ENCODE data around the gene LRRC2. TPM values are rescaled to one million over a fixed set of nuclear protein-coding genes. Genes with fewer than 3 reads are reported as not detected.

The LRRC2 gene
- total RNA-seq, 3 donors from 2014 or later: 1.8 to 2.8 (median 2.5) TPM

DNA sequence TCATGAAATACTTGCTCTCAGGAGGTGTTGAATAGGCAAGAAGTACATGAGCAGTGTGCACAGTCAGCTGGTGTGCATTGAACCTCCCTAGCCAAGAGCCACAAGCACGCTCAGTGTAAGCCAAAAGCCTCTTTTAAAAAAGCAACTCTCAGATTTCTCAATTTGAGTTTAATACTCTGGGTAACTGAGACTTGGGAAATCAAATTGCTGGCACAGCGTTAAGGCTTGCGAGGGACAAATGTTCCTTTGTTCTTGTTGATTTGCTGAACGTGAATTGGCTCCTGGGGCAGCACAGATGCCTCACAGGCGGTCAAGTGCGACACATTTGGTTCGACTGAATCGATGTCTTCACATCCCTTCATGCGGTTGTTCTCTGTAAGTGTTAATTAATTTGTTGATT, 46.2 kb upstream of the LRRC2 start, which contains the start of gene FAM240A:
TSS of gene FAM240A (plus strand) at position 202 of the 400 bp plus-strand sequence. CDS start at position 361, 159 bp downstream.
- H3K4me1 ChIP-seq (ENCODE audit: low read depth): no peaks in the 10 kb centered on the region
- TF ChIP-seq, protein P1, sequence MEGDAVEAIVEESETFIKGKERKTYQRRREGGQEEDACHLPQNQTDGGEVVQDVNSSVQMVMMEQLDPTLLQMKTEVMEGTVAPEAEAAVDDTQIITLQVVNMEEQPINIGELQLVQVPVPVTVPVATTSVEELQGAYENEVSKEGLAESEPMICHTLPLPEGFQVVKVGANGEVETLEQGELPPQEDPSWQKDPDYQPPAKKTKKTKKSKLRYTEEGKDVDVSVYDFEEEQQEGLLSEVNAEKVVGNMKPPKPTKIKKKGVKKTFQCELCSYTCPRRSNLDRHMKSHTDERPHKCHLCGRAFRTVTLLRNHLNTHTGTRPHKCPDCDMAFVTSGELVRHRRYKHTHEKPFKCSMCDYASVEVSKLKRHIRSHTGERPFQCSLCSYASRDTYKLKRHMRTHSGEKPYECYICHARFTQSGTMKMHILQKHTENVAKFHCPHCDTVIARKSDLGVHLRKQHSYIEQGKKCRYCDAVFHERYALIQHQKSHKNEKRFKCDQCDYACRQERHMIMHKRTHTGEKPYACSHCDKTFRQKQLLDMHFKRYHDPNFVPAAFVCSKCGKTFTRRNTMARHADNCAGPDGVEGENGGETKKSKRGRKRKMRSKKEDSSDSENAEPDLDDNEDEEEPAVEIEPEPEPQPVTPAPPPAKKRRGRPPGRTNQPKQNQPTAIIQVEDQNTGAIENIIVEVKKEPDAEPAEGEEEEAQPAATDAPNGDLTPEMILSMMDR (IDR thresholded peaks at IDR 0.05): no peak
- intact Hi-C loops (cut with DNase I, micrococcal nuclease): no loop called here
- H3K36me3 ChIP-seq (ENCODE audit: low read depth): no peaks in the 10 kb centered on the region
- DNase-seq (no peak), ATAC-seq (no peak)
- H3K4me3 ChIP-seq: no peak within 1 kb of the TSS
- H3K9me3 ChIP-seq: no peaks in the 10 kb centered on the region

DNA sequence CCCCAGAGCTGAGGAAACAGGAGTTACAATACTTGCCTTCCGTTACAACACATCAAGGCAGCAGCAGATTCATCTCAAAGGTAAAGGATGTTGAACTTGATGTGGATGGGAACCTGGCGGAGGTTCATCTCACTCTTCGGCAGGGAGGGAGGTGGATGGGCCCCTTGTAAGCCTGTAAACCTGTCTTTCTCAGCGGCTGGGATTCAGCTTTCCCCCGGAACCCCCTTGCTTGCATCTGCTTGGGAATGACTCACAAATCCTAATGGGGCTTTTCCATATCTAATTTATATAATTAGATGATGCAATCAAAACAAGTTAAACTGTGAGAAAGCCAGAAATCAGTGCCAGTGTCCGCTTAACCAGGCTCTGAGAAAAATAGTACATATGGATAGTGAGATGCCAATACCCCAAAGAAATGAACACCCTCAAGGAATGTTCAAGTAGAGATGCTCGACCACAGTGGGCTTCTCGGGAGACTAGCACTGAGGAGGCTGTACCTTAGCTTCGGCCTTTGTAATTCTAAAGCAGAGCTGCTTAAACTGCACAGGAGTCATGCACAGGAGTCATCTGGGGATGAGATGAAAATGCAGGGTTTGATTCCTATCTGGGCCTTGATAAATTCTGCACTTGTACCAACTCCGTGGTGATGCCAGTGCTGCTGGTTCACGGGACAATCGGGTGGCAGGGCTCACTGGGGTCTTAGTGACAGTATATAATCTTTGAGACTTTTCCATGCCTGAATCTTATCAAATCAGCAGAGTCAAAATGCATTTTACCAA, 44.0 kb upstream of the LRRC2 start:
- no peaks in the 10 kb centered on the region for H3K36me3 ChIP-seq (ENCODE audit: low read depth)
- H3K4me3 ChIP-seq: no peak overlapping the region
- intact Hi-C loops (cut with DNase I, micrococcal nuclease): no loop called here
- DNase-seq: no peak
- H3K9me3 ChIP-seq: no peaks in the 10 kb centered on the region
- ATAC-seq: no peak
- no peaks in the 10 kb centered on the region for H3K4me1 ChIP-seq (ENCODE audit: low read depth)
- TF ChIP-seq, protein P1 (IDR thresholded peaks at IDR 0.05): no peak

DNA sequence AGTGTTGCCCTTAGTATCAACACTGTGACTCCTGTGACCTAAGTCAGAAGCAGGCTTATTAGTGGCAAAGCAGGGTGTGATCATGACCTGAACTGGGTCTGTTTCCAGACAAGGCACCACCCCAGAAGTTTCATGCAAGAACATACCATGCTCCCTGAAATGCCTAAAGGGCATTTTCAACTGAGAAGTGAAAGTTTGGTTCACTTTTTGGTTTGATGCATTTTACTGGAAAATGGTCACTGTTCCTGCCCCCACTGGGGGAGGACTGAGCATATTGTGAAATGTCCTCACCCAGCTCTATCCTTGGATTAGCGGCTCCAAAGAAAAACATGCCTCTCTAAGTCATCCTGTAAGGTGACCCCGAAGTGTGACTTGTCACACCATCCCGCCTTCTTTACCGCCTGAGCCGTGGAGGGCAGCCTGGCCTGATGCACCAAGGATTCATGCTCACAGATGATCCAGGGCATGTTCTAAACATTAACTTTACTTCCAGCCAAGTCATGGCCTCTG, 43.2 kb upstream of the LRRC2 start:
- no peaks in the 10 kb centered on the region for H3K9me3 ChIP-seq
- H3K36me3 ChIP-seq (ENCODE audit: low read depth): no peaks in the 10 kb centered on the region
- intact Hi-C loops (cut with DNase I, micrococcal nuclease): no loop called here
- TF ChIP-seq, protein P1 (IDR thresholded peaks at IDR 0.05): no peak
- ATAC-seq: no peak
- no peaks in the 10 kb centered on the region for H3K4me1 ChIP-seq (ENCODE audit: low read depth)
- H3K4me3 ChIP-seq: no peak overlapping the region
- no peak for DNase-seq

DNA sequence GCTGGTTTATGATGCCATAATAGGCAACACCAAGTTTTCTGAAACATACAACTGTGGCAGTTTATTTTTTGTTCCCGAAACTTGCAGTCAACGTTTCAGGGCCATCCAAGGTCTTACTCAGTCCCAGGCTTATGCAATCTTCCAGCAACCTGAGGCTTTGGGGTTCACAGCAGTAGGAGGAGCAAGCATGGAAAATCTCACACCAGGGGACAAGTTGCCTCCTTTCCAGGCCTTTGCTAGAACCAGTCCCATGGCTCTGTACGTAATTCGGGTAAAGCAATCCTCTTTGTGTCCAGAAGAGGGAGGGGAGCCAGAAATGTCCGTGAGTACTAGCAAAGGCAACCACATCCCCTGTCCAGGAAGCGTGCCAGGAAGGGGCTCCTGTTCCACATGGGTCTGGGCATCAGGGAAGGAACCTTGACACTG, 41.5 kb upstream of the LRRC2 start:
- TF ChIP-seq, protein P1 (IDR thresholded peaks at IDR 0.05): no peak
- DNase-seq (no peak), ATAC-seq (no peak)

DNA sequence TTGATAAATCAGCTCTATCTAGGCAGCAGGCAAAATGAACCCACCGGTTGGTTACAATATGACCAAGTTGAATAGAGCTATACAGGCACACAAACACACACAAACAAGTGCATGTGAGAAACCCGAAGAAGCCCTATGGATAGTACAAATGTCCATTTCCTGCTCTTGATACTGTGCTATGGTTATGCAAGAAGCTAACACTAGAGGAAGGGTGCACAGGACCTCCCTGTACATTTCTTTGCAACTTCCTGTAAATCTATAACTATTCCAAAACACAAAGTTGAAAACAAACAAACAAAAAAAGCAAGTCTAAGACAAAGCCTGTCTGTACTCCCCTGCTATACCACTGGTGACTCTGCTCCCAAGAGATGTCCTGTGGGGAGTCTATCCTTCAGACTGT, 38.0 kb upstream of the LRRC2 start:
- TF ChIP-seq, protein P1 (IDR thresholded peaks at IDR 0.05): no peak
- Histone ChIP-seq H3K9me3 (no peaks in the 10 kb centered on the region), H3K4me1 (ENCODE audit: low read depth) (no peaks in the 10 kb centered on the region), H3K4me3 (no peak overlapping the region), H3K36me3 (ENCODE audit: low read depth) (no peaks in the 10 kb centered on the region)
- no peak for DNase-seq
- ATAC-seq: no peak
- intact Hi-C loops (cut with DNase I, micrococcal nuclease): no loop called here

More for the DNA sequence above, 41.5 kb upstream of the LRRC2 start:
- Histone ChIP-seq H3K36me3 (ENCODE audit: low read depth) (no peaks in the 10 kb centered on the region), H3K4me3 (no peak overlapping the region), H3K9me3 (no peaks in the 10 kb centered on the region), H3K4me1 (ENCODE audit: low read depth) (no peaks in the 10 kb centered on the region)
- intact Hi-C loops (cut with DNase I, micrococcal nuclease): no loop called here
